H9 (cell line): ENCODE data around the gene CYP2J2. TPM values are rescaled to one million over a fixed set of nuclear protein-coding genes. Genes with fewer than 3 reads are reported as not detected.

Experiments used
- DNase-seq: peaks from one replicate; pipeline ENCODE4 v3.0.0-alpha.2; 2017
- H2AFZ ChIP-seq: one replicate; pipeline ENCODE4 v1.6.1; 2013; ENCODE audit warnings: mild to moderate bottlenecking, low read length, control low read depth, moderate library complexity
- H2AK5ac ChIP-seq: 2 replicates; pipeline ENCODE4 v1.6.1; 2013; ENCODE audit warnings: low read length, control low read depth, mixed read lengths; ENCODE audit not compliant: insufficient read length
- H2BK120ac ChIP-seq: one replicate; pipeline ENCODE4 v1.6.1; 2013; ENCODE audit warnings: low read depth, mild to moderate bottlenecking, low read length, control low read depth, inconsistent platforms; ENCODE audit not compliant: poor library complexity, severe bottlenecking
- H2BK12ac ChIP-seq: 2 replicates; pipeline ENCODE4 v1.6.1; 2013; ENCODE audit warnings: low read length, control low read depth, mixed read lengths, low read depth; ENCODE audit not compliant: insufficient read length
- H2BK15ac ChIP-seq: 2 replicates; pipeline ENCODE4 v1.6.1; 2013; ENCODE audit warnings: low read depth, low read length, control low read depth
- H2BK20ac ChIP-seq: one replicate; pipeline ENCODE4 v1.6.1; 2013; ENCODE audit warnings: low read depth, mild to moderate bottlenecking, low read length, control low read depth, inconsistent platforms; ENCODE audit not compliant: poor library complexity, severe bottlenecking
- H2BK5ac ChIP-seq: 2 replicates; pipeline ENCODE4 v1.6.1; 2013; ENCODE audit warnings: low read length, control low read depth, mixed read lengths; ENCODE audit not compliant: insufficient read length
- H3K14ac ChIP-seq: 2 replicates; pipeline ENCODE4 v1.6.1; 2013; ENCODE audit warnings: low read length, control low read depth; ENCODE audit not compliant: insufficient read depth
- H3K18ac ChIP-seq: 2 replicates; pipeline ENCODE4 v1.6.1; 2013; ENCODE audit warnings: low read depth, mild to moderate bottlenecking, mixed read lengths, low read length, control low read depth; ENCODE audit not compliant: insufficient read length
- H3K23ac ChIP-seq: 2 replicates; pipeline ENCODE4 v1.6.1; 2013; ENCODE audit warnings: low read length, control low read depth, mixed read lengths, low read depth; ENCODE audit not compliant: insufficient read length
- H3K23me2 ChIP-seq: 2 replicates; pipeline ENCODE4 v1.6.1; 2013; ENCODE audit warnings: low read depth, mild to moderate bottlenecking, mixed read lengths, low read length, control low read depth; ENCODE audit not compliant: insufficient read length, poor library complexity, severe bottlenecking
- H3K27ac ChIP-seq: 2 replicates; pipeline ENCODE4 v1.5.1; 2013; ENCODE audit warnings: low read length, control low read depth, mixed read lengths, low read depth; ENCODE audit not compliant: insufficient read length
- H3K27me3 ChIP-seq: 2 replicates; pipeline ENCODE4 v1.6.1; 2013; ENCODE audit warnings: low read length, control low read depth, inconsistent platforms; ENCODE audit not compliant: insufficient read depth
- H3K4ac ChIP-seq: 2 replicates; pipeline ENCODE4 v1.6.1; 2013; ENCODE audit warnings: low read depth, mild to moderate bottlenecking, control low read depth, inconsistent platforms, low read length, moderate library complexity
- H3K4me1 ChIP-seq: 2 replicates; pipeline ENCODE4 v1.6.1; 2013; ENCODE audit warnings: low read length, control low read depth, inconsistent platforms; ENCODE audit not compliant: insufficient read depth
- H3K4me2 ChIP-seq: 2 replicates; pipeline ENCODE4 v1.6.1; 2013; ENCODE audit warnings: low read length, control low read depth, mixed read lengths; ENCODE audit not compliant: insufficient read length, insufficient read depth
- H3K56ac ChIP-seq: 2 replicates; pipeline ENCODE4 v1.6.1; 2013; ENCODE audit warnings: low read depth, mild to moderate bottlenecking, mixed read lengths, low read length, control low read depth; ENCODE audit not compliant: insufficient read length
- H3K79me1 ChIP-seq: 2 replicates; pipeline ENCODE4 v1.6.1; 2013; ENCODE audit warnings: low read depth, mild to moderate bottlenecking, moderate library complexity, low read length, control low read depth, inconsistent platforms; ENCODE audit not compliant: insufficient read depth, poor library complexity, severe bottlenecking
- H3K79me2 ChIP-seq: 2 replicates; pipeline ENCODE4 v1.6.1; 2013; ENCODE audit warnings: low read length, control low read depth, inconsistent platforms; ENCODE audit not compliant: insufficient read depth
- H3K9ac ChIP-seq: 2 replicates; pipeline ENCODE4 v1.6.1; 2013; ENCODE audit warnings: low read length, control low read depth, mixed read lengths; ENCODE audit not compliant: insufficient read length; ENCODE audit errors: extremely low read depth
- H3K9me3 ChIP-seq: one replicate; pipeline ENCODE4 v1.6.1; 2013; ENCODE audit warnings: low read depth, low read length, inconsistent platforms; ENCODE audit not compliant: control insufficient read depth
- H3T11ph ChIP-seq: one replicate; pipeline ENCODE4 v1.6.1; 2013; ENCODE audit warnings: mild to moderate bottlenecking, low read length, control low read depth, inconsistent platforms
- H4K20me1 ChIP-seq: one replicate; pipeline ENCODE4 v1.6.1; 2013; ENCODE audit not compliant: control insufficient read depth, insufficient read length, insufficient read depth
- H4K5ac ChIP-seq: 2 replicates; pipeline ENCODE4 v1.6.1; 2013; ENCODE audit warnings: low read depth, mild to moderate bottlenecking, mixed read lengths, low read length, control low read depth; ENCODE audit not compliant: insufficient read length
- H4K8ac ChIP-seq: replicated peaks from 2 replicates; pipeline ENCODE4 v1.6.1; 2013; ENCODE audit warnings: low read length, control low read depth, mixed read lengths, low read depth; ENCODE audit not compliant: insufficient read length
- H4K91ac ChIP-seq: 2 replicates; pipeline ENCODE4 v1.6.1; 2013; ENCODE audit warnings: low read depth, mild to moderate bottlenecking, moderate library complexity, mixed read lengths, low read length, control low read depth; ENCODE audit not compliant: insufficient read length
- H3K27ac Mint-ChIP-seq, 3 experiments: 2 replicates in 2 of 3; 3 replicates in 1 of 3; pipeline ENCODE4 v1.8.0; 2020 to 2021; ENCODE audit warnings: mixed read lengths in 3 of 3, mild to moderate bottlenecking in 1 of 3, moderate library complexity in 1 of 3
- H3K27me3 Mint-ChIP-seq: 2 replicates; pipeline ENCODE4 v1.8.0; 2021; ENCODE audit warnings: low read depth, mild to moderate bottlenecking, moderate library complexity, mixed read lengths
- H3K36me3 Mint-ChIP-seq, 3 experiments: 2 replicates in 2 of 3; 3 replicates in 1 of 3; pipeline ENCODE4 v1.8.0; 2020 to 2021; ENCODE audit warnings: low read depth in 3 of 3, mixed read lengths in 3 of 3; ENCODE audit not compliant: insufficient read depth in 1 of 3
- H3K4me1 Mint-ChIP-seq, 2 experiments: 2 replicates each; pipeline ENCODE4 v1.8.0; 2020; ENCODE audit warnings: mixed read lengths in 2 of 2
- H3K4me3 Mint-ChIP-seq, 2 experiments: 2 replicates in 1 of 2; 3 replicates in 1 of 2; pipeline ENCODE4 v1.8.0; 2020 to 2021; ENCODE audit warnings: mild to moderate bottlenecking in 2 of 2, mixed read lengths in 2 of 2, moderate library complexity in 1 of 2
- H3K9me3 Mint-ChIP-seq, 2 experiments: 2 replicates in 1 of 2; 3 replicates in 1 of 2; pipeline ENCODE4 v1.8.0; 2020; ENCODE audit warnings: mild to moderate bottlenecking in 2 of 2, mixed read lengths in 2 of 2, moderate library complexity in 1 of 2
- CTCF ChIP-seq: fragments of 200-600 bp; sonication (generic); conservative IDR thresholded peaks from 3 replicates; pipeline ENCODE4 v1.8.0; 2021; ENCODE audit warnings: antibody characterized with exemption, mild to moderate bottlenecking
- WGBS: extraction: QIAGEN DNeasy Blood & Tissue Kit; methylation state at CpG from one replicate; pipeline ENCODE4 v1.1.7; 2013; ENCODE audit warnings: missing lambda C conversion rate, low lambda C conversion rate, mixed read lengths; ENCODE audit not compliant: insufficient read length; ENCODE audit errors: extremely low coverage; 5-methylcytosine and 5-hydroxymethylcytosine counted together
- total RNA-seq: library from RNA; stranded (reverse); gene quantifications from 2 replicates; pipeline ENCODE4 v1.2.1, GENCODE V29; 2021

CYP2J2 gene
- total RNA-seq, 1 experiment from 2014 or later, result 0.57 TPM

GRCh38 chr1:59917785-59918180, 8.8 kb downstream of the CYP2J2 start:
- no peak overlapping the region for H3K4ac ChIP-seq
- H3K18ac ChIP-seq, result no peak overlapping the region
- H3K23me2 ChIP-seq, result no peaks in the 10 kb centered on the region
- H3K4me2 ChIP-seq, result no peak overlapping the region
- H4K91ac ChIP-seq, result no peak overlapping the region
- no peak overlapping the region for H3K56ac ChIP-seq
- H3K27me3 Mint-ChIP-seq, result peaks cover 9% of the 10 kb centered on the region
- no peak overlapping the region for H2BK5ac ChIP-seq
- no peak overlapping the region for H4K8ac ChIP-seq
- no peak overlapping the region for H2BK120ac ChIP-seq
- H3K9me3 Mint-ChIP-seq, result no peaks in the 10 kb centered on the region
- H2AK5ac ChIP-seq, result no peak overlapping the region
- H3K23ac ChIP-seq, result no peak overlapping the region
- no peak overlapping the region for H2BK12ac ChIP-seq
- no peaks in the 10 kb centered on the region for H3K9me3 ChIP-seq
- H3K27me3 ChIP-seq, result no peaks in the 10 kb centered on the region
- H2BK20ac ChIP-seq, result no peak overlapping the region
- H3T11ph ChIP-seq, result no peak overlapping the region
- no peak overlapping the region for H2AFZ ChIP-seq
- WGBS, result no CpG with 5 or more reads among the region's 2 CpGs
- H3K27ac Mint-ChIP-seq, result no peak overlapping the region
- H4K20me1 ChIP-seq, result no peaks in the 10 kb centered on the region
- H3K4me1 Mint-ChIP-seq, result no peaks in the 10 kb centered on the region; a peak in 1 of 4 replicates
- H3K79me2 ChIP-seq, result no peaks in the 10 kb centered on the region
- no peak overlapping the region for H3K9ac ChIP-seq
- H3K14ac ChIP-seq, result no peak overlapping the region
- no peaks in the 10 kb centered on the region for H3K79me1 ChIP-seq
- DNase-seq, result no peak
- no peak for TF ChIP-seq CTCF
- H4K5ac ChIP-seq, result no peak overlapping the region
- no peak overlapping the region for H2BK15ac ChIP-seq
- H3K27ac ChIP-seq, result no peak overlapping the region
- no peaks in the 10 kb centered on the region for H3K4me1 ChIP-seq
- no peaks in the 10 kb centered on the region for H3K36me3 Mint-ChIP-seq
- no peak overlapping the region for H3K4me3 Mint-ChIP-seq
